Suprapubic skin (tissue), 3 donors: Measurements from ENCODE around the gene CAPZB.

ENCODE experiments used
- EP300 ChIP-seq: sonication (generic); formaldehyde crosslinking; IDR thresholded peaks from one replicate; pipeline ENCODE4 v1.6.1; 2017; ENCODE audit warnings: antibody characterized with exemption
- TF ChIP-seq, protein P1 (sequence below), 2 donors: fragments of 200-600 bp in 1 of 2; fragments of 450-650 bp in 1 of 2; sonication (generic) in 1 of 2; IDR thresholded peaks; one replicate each; pipeline ENCODE4 v1.5.1; 2016 to 2019; ENCODE audit warnings: antibody characterized with exemption in 2 of 2, mild to moderate bottlenecking in 1 of 2, moderate library complexity in 1 of 2

DNA sequence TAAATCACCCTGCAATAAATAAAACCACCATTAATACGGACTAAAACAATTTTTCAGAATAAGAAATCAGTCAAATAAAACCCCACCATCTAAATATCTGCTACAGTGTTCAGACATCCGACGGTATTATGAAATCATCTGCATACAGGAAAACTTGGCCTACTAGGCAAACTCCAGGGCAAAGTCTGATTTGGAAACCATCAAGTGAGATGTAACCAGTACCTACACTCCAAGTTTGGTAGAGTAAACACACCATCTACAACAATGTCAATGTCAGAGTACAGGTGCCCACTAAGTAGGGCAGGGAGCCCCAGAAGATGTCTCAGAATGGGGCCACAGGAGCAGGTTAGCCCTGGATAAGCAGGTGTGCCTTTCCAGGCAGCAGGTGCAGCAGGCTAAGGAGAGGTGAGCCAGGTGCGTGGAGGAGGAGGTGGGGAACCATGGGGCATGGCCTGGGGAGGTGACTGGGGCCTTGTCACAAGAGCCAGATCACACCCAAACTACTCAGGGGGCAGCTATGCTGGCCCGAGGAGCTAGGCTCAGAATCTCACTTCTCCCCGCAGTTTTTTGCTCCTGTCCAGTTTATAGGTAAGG, 59.6 kb downstream of the CAPZB start:
- TF ChIP-seq, protein P1, sequence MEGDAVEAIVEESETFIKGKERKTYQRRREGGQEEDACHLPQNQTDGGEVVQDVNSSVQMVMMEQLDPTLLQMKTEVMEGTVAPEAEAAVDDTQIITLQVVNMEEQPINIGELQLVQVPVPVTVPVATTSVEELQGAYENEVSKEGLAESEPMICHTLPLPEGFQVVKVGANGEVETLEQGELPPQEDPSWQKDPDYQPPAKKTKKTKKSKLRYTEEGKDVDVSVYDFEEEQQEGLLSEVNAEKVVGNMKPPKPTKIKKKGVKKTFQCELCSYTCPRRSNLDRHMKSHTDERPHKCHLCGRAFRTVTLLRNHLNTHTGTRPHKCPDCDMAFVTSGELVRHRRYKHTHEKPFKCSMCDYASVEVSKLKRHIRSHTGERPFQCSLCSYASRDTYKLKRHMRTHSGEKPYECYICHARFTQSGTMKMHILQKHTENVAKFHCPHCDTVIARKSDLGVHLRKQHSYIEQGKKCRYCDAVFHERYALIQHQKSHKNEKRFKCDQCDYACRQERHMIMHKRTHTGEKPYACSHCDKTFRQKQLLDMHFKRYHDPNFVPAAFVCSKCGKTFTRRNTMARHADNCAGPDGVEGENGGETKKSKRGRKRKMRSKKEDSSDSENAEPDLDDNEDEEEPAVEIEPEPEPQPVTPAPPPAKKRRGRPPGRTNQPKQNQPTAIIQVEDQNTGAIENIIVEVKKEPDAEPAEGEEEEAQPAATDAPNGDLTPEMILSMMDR (IDR thresholded peaks at IDR 0.05): no peak
- TF ChIP-seq EP300: no peak
